CD4-positive, alpha-beta T cell (primary cell): ENCODE results near the gene TCEA3. TPM values are rescaled to one million over a fixed set of nuclear protein-coding genes. Genes with fewer than 3 reads are reported as not detected.

Experiments used
- ATAC-seq: fragments of 200-7000 bp; cut with Tn5 transposase; one replicate; pipeline ENCODE4 v1.10.0; 2022; ENCODE audit warnings: mild to moderate bottlenecking; ENCODE audit not compliant: poor library complexity
- CTCF ChIA-PET: fragments of 350-600 bp; sonication (Branson Sonifier 250); formaldehyde crosslinking; loops from one replicate; lab custom pipeline; 2021; ENCODE audit warnings: antibody characterized with exemption, inconsistent platforms; lab: Charles Lee
- POLR2A ChIA-PET: fragments of 350-600 bp; sonication (Branson Sonifier 250); formaldehyde crosslinking; loops from one replicate; lab custom pipeline; 2021; ENCODE audit warnings: antibody characterized with exemption, inconsistent platforms; lab: Charles Lee
- DNase-seq, 14 experiments: peaks; one replicate each; pipeline ENCODE4 v3.0.0-alpha.2; 2013 to 2020; ENCODE audit warnings: mixed read lengths in 2 of 14
- H3K27ac ChIP-seq, 2 donors: one replicate each; pipeline versions ENCODE4 v1.5.1 to v1.7.0; 2013; ENCODE audit warnings: low read length in 2 of 2, low read depth in 1 of 2, mild to moderate bottlenecking in 1 of 2
- H3K27me3 ChIP-seq, 2 experiments: 1 replicate in 1 of 2; 2 replicates in 1 of 2; pipeline versions ENCODE4 v1.6.1 to v1.7.0; 2013; ENCODE audit warnings: low read length in 2 of 2, control low read depth in 1 of 2, mild to moderate bottlenecking in 1 of 2, moderate library complexity in 1 of 2; ENCODE audit not compliant: insufficient read depth in 2 of 2, control insufficient read depth in 1 of 2
- H3K36me3 ChIP-seq: one replicate; pipeline ENCODE4 v1.6.1; 2013; ENCODE audit warnings: low read length, control low read depth; ENCODE audit not compliant: insufficient read depth
- H3K4me1 ChIP-seq: one replicate; pipeline ENCODE4 v1.6.1; 2013; ENCODE audit warnings: low read length, control low read depth; ENCODE audit not compliant: insufficient read depth
- H3K4me3 ChIP-seq: one replicate; pipeline ENCODE4 v1.5.1; 2013; ENCODE audit warnings: mild to moderate bottlenecking, low read length, moderate library complexity
- H3K9me3 ChIP-seq, 2 experiments: 1 replicate in 1 of 2; 2 replicates in 1 of 2; pipeline versions ENCODE4 v1.6.1 to v1.7.0; 2013; ENCODE audit warnings: low read length in 2 of 2, mild to moderate bottlenecking in 2 of 2, control low read depth in 1 of 2, moderate library complexity in 1 of 2; ENCODE audit not compliant: control insufficient read depth in 1 of 2, insufficient read depth in 1 of 2
- H3K27ac Mint-ChIP-seq: one replicate; pipeline ENCODE4 v1.8.0; 2020; ENCODE audit warnings: mixed read lengths
- H3K27me3 Mint-ChIP-seq: one replicate; pipeline ENCODE4 v1.8.0; 2021; ENCODE audit warnings: mixed read lengths
- H3K36me3 Mint-ChIP-seq: one replicate; pipeline ENCODE4 v1.8.0; 2021; ENCODE audit warnings: low read depth, mixed read lengths
- H3K4me1 Mint-ChIP-seq: one replicate; pipeline ENCODE4 v1.8.0; 2021; ENCODE audit warnings: low read depth, mixed read lengths
- H3K4me3 Mint-ChIP-seq: one replicate; pipeline ENCODE4 v1.8.0; 2020; ENCODE audit warnings: mild to moderate bottlenecking, mixed read lengths
- H3K9me3 Mint-ChIP-seq: one replicate; pipeline ENCODE4 v1.8.0; 2020; ENCODE audit warnings: mixed read lengths
- CTCF ChIP-seq: fragments of 200-600 bp; IDR thresholded peaks from one replicate; pipeline ENCODE4 v1.8.0; 2022; ENCODE audit warnings: antibody characterized with exemption, mild to moderate bottlenecking
- intact Hi-C, 2 experiments: fragments of 100-400 bp; cut with DNase I in 1 of 2; cut with micrococcal nuclease in 1 of 2; formaldehyde crosslinking; loops; one replicate each; pipeline versions ENCODE4 v1.15.1 to v1.9.0; 2023 to 2025; cut with DNase I, micrococcal nuclease
- total RNA-seq, 174 experiments: library from RNA in 2 of 174; stranded (reverse) in 2 of 174; gene quantifications; one replicate each; pipeline ENCODE4 v1.2.3 and lab custom pipeline; 2021 to 2026

Gene TCEA3
- total RNA-seq, 2 experiments from 2014 or later = 33.1 to 34.6 TPM

- no peaks in the 10 kb centered on the region for H3K36me3 ChIP-seq
- Mint-ChIP-seq H3K27me3 (no peaks in the 10 kb centered on the region), H3K4me3 (no peak overlapping the region), H3K27ac (no peak overlapping the region), H3K4me1 (no peaks in the 10 kb centered on the region), H3K36me3 (no peaks in the 10 kb centered on the region), H3K9me3 (no peaks in the 10 kb centered on the region)
- H3K9me3 ChIP-seq = no peaks in the 10 kb centered on the region
- intact Hi-C loops = no loop called here
- no peak overlapping the region for H3K4me3 ChIP-seq
- CTCF ChIA-PET = no interaction called here
- no peak for TF ChIP-seq CTCF
- no peak overlapping the region for H3K27ac ChIP-seq
- H3K4me1 ChIP-seq = no peaks in the 10 kb centered on the region
- peaks cover 0 to 2% of the 10 kb centered on the region in 2 experiments for H3K27me3 ChIP-seq
- POLR2A ChIA-PET = no interaction called here
- no peak for ATAC-seq
- no peak for DNase-seq
Observed at GRCh38 chr1:23466423-23466989, 42.0 kb upstream of the TCEA3 start.

- H3K27ac ChIP-seq = no peak overlapping the region
- peaks cover 0 to 6% of the 10 kb centered on the region in 2 experiments for H3K27me3 ChIP-seq
- Mint-ChIP-seq H3K27me3 (no peaks in the 10 kb centered on the region), H3K36me3 (no peaks in the 10 kb centered on the region), H3K4me1 (no peaks in the 10 kb centered on the region), H3K9me3 (no peaks in the 10 kb centered on the region), H3K4me3 (no peak overlapping the region), H3K27ac (no peak overlapping the region)
- ChIA-PET POLR2A (no interaction called here), CTCF (no interaction called here)
- no peaks in the 10 kb centered on the region for H3K9me3 ChIP-seq
- DNase-seq = no peak
- no peak for TF ChIP-seq CTCF
- no peaks in the 10 kb centered on the region for H3K36me3 ChIP-seq
- H3K4me1 ChIP-seq = no peaks in the 10 kb centered on the region
- intact Hi-C loops = no loop called here
- H3K4me3 ChIP-seq = no peak overlapping the region
- ATAC-seq = no peak
Observed at GRCh38 chr1:23463286-23463685, 38.7 kb upstream of the TCEA3 start.

GRCh38 chr1:23462766-23463165 lies 38.2 kb upstream of the TCEA3 start:
- Mint-ChIP-seq H3K4me1 (no peaks in the 10 kb centered on the region), H3K27me3 (no peaks in the 10 kb centered on the region), H3K27ac (no peak overlapping the region), H3K36me3 (no peaks in the 10 kb centered on the region), H3K4me3 (no peak overlapping the region), H3K9me3 (no peaks in the 10 kb centered on the region)
- H3K27ac ChIP-seq = no peak overlapping the region
- no peaks in the 10 kb centered on the region for H3K4me1 ChIP-seq
- H3K27me3 ChIP-seq = peaks cover 0 to 6% of the 10 kb centered on the region in 2 experiments
- no peak for DNase-seq
- no peaks in the 10 kb centered on the region for H3K9me3 ChIP-seq
- CTCF ChIA-PET = no interaction called here
- no peak for ATAC-seq
- intact Hi-C loops = no loop called here
- TF ChIP-seq CTCF = no peak
- H3K36me3 ChIP-seq = no peaks in the 10 kb centered on the region
- no peak overlapping the region for H3K4me3 ChIP-seq
- POLR2A ChIA-PET = no interaction called here
